GM12878 (cell line): ENCODE data around the gene RARS1.

ENCODE experiments used
- HDAC2 ChIP-seq: fragments of 200-600 bp; sonication (generic); IDR thresholded peaks from 2 replicates; pipeline ENCODE4 v1.6.1; 2017
- MEF2A ChIP-seq: IDR thresholded peaks from 2 replicates; pipeline ENCODE4 v1.6.1; 2011; ENCODE audit warnings: low read depth, mild to moderate bottlenecking, low read length, moderate library complexity; ENCODE audit not compliant: insufficient read depth
- RAD21 ChIP-seq: IDR thresholded peaks from 2 replicates; pipeline ENCODE4 v1.6.1; 2011; ENCODE audit warnings: mild to moderate bottlenecking, low read depth, low read length, moderate library complexity; ENCODE audit not compliant: insufficient read depth
- RCOR1 ChIP-seq: conservative IDR thresholded peaks from 2 replicates; pipeline ENCODE4 v1.6.1; 2012; ENCODE audit warnings: low read depth, low read length, improper control_type of control experiment
- SP1 ChIP-seq: IDR thresholded peaks from one replicate; pipeline ENCODE4 v1.6.1; 2011; ENCODE audit warnings: low read depth, low read length
- SREBF1 ChIP-seq: IDR thresholded peaks from 2 replicates; pipeline ENCODE4 v1.6.1; 2012; ENCODE audit warnings: mild to moderate bottlenecking, low read length
- TAF1 ChIP-seq: IDR thresholded peaks from 2 replicates; pipeline ENCODE4 v1.6.1; 2011; ENCODE audit warnings: mild to moderate bottlenecking, low read depth, low read length, borderline replicate concordance
- TCF12 ChIP-seq: IDR thresholded peaks from 2 replicates; pipeline ENCODE4 v1.6.1; 2011; ENCODE audit warnings: low read depth, mild to moderate bottlenecking, low read length
- TCF7 ChIP-seq: IDR thresholded peaks from 2 replicates; pipeline ENCODE4 v1.6.1; 2014; ENCODE audit warnings: antibody characterized with exemption, borderline replicate concordance
- TF ChIP-seq, protein P1 (sequence below), 3 experiments: IDR thresholded peaks in 2 of 3; conservative IDR thresholded peaks in 1 of 3; 2 replicates each; pipeline ENCODE4 v1.5.1; 2011; ENCODE audit warnings: low read depth in 3 of 3, low read length in 3 of 3, mild to moderate bottlenecking in 3 of 3, control low read depth in 2 of 3, moderate library complexity in 2 of 3, inconsistent platforms in 1 of 3, mixed read lengths in 1 of 3; ENCODE audit not compliant: control insufficient read depth in 2 of 3, insufficient read depth in 1 of 3; ENCODE audit errors: extremely low read depth in 1 of 3
- TF ChIP-seq, protein P2 (sequence below): IDR thresholded peaks from 2 replicates; pipeline ENCODE4 v1.6.1; 2012; ENCODE audit warnings: mild to moderate bottlenecking, low read depth, low read length

DNA sequence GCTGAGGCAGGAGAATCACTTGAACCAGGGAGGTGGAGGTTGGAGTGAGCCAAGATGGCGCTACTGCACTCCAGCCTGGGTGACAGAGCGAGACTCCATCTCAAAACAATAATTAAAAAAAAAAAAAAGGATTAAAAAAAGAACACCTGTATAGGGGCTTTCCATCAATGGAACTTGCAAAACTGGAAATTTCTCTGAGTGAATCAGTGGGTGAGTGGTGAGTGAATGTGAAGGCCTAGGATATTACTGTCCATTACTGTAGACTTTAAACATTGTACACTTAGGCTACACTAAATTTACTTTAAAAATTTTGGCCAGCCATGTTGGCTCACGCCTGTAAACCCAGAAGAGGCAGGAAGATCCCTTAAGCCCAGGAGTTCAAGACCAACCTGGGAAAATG lies 5.7 kb upstream of the RARS1 start:
- TF ChIP-seq, protein P1, sequence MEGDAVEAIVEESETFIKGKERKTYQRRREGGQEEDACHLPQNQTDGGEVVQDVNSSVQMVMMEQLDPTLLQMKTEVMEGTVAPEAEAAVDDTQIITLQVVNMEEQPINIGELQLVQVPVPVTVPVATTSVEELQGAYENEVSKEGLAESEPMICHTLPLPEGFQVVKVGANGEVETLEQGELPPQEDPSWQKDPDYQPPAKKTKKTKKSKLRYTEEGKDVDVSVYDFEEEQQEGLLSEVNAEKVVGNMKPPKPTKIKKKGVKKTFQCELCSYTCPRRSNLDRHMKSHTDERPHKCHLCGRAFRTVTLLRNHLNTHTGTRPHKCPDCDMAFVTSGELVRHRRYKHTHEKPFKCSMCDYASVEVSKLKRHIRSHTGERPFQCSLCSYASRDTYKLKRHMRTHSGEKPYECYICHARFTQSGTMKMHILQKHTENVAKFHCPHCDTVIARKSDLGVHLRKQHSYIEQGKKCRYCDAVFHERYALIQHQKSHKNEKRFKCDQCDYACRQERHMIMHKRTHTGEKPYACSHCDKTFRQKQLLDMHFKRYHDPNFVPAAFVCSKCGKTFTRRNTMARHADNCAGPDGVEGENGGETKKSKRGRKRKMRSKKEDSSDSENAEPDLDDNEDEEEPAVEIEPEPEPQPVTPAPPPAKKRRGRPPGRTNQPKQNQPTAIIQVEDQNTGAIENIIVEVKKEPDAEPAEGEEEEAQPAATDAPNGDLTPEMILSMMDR (IDR thresholded peaks at IDR 0.05 in 2 of 3, conservative IDR thresholded peaks at IDR 0.05 in 1 of 3; ENCODE audit: control insufficient read depth in 2 of 3, extremely low read depth in 1 of 3, insufficient read depth in 1 of 3, low read depth in 3 of 3, low read length in 3 of 3) = no peak
- no peak for TF ChIP-seq RCOR1
- TF ChIP-seq TCF7 = no peak
- no peak for TF ChIP-seq SREBF1
- no peak for TF ChIP-seq HDAC2
- no peak for TF ChIP-seq RAD21
- TF ChIP-seq TAF1 = no peak
- TF ChIP-seq MEF2A = no peak
- TF ChIP-seq, protein P2, sequence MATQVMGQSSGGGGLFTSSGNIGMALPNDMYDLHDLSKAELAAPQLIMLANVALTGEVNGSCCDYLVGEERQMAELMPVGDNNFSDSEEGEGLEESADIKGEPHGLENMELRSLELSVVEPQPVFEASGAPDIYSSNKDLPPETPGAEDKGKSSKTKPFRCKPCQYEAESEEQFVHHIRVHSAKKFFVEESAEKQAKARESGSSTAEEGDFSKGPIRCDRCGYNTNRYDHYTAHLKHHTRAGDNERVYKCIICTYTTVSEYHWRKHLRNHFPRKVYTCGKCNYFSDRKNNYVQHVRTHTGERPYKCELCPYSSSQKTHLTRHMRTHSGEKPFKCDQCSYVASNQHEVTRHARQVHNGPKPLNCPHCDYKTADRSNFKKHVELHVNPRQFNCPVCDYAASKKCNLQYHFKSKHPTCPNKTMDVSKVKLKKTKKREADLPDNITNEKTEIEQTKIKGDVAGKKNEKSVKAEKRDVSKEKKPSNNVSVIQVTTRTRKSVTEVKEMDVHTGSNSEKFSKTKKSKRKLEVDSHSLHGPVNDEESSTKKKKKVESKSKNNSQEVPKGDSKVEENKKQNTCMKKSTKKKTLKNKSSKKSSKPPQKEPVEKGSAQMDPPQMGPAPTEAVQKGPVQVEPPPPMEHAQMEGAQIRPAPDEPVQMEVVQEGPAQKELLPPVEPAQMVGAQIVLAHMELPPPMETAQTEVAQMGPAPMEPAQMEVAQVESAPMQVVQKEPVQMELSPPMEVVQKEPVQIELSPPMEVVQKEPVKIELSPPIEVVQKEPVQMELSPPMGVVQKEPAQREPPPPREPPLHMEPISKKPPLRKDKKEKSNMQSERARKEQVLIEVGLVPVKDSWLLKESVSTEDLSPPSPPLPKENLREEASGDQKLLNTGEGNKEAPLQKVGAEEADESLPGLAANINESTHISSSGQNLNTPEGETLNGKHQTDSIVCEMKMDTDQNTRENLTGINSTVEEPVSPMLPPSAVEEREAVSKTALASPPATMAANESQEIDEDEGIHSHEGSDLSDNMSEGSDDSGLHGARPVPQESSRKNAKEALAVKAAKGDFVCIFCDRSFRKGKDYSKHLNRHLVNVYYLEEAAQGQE = no peak
- TF ChIP-seq SP1 = no peak
- no peak for TF ChIP-seq TCF12
